Cardiac fibroblast (primary cell): Measurements from ENCODE around the gene SLC4A1.

Source experiments
- DNase-seq, 2 donors: peaks; one replicate each; pipeline versions ENCODE4 v3.0.0 to v3.0.0-alpha.2; 2010; ENCODE audit warnings: low read depth in 2 of 2
- H3K4me3 ChIP-seq, 2 donors: replicated peaks in 1 of 2; 1 replicate in 1 of 2; 2 replicates in 1 of 2; pipeline ENCODE4 v1.5.1; 2011; ENCODE audit warnings: low read depth in 2 of 2, low read length in 2 of 2, mild to moderate bottlenecking in 2 of 2, moderate library complexity in 1 of 2
- CTCF ChIP-seq: IDR thresholded peaks from one replicate; pipeline ENCODE4 v1.5.1; 2011; ENCODE audit warnings: low read depth, mild to moderate bottlenecking, low read length, inconsistent platforms

Gene SLC4A1

DNA sequence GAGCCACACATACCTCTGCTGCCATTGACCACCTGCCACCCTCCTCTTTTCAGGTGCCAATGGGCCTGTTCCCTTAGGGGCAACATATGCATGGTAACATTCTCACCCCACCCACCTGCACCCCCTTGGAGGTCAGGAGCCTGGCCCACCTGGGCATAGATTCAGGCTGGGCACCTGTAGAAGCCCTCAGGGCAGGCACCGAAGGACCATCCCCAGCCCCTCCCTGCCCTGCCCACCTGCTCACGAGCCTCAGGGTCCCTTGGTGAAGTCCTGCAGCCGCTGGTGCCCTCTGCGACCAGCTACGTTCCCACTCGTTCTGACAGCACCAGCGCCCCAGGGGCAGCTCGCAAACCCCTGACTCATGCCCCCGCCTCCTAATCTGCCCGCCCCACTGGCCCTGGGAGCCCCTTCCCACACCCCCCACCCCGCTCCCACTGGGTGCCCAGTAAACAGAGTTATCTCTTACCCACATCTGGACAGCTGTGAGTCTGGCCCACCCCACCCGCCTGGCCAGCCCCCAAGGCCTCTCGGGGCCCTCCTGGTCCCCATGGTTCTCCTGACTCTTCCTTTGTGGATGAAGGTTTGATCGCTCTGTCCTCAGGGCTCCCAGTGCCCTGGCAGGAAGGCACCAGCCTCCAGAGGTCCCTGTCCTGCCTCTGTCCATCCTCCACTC lies at the start of gene SLC4A1:
Gene SLC4A1 (minus strand): TSS at position 318 of the 673 bp plus-strand sequence. CDS start 5,269 bp downstream, outside the sequence.
- DNase-seq, result no peak
- no peak within 1 kb of the TSS for H3K4me3 ChIP-seq
- TF ChIP-seq CTCF, result no peak

GRCh38 chr17:44317545-44317944 lies 49.6 kb upstream of the SLC4A1 start:
- no peak for TF ChIP-seq CTCF
- DNase-seq, result no peak

DNA sequence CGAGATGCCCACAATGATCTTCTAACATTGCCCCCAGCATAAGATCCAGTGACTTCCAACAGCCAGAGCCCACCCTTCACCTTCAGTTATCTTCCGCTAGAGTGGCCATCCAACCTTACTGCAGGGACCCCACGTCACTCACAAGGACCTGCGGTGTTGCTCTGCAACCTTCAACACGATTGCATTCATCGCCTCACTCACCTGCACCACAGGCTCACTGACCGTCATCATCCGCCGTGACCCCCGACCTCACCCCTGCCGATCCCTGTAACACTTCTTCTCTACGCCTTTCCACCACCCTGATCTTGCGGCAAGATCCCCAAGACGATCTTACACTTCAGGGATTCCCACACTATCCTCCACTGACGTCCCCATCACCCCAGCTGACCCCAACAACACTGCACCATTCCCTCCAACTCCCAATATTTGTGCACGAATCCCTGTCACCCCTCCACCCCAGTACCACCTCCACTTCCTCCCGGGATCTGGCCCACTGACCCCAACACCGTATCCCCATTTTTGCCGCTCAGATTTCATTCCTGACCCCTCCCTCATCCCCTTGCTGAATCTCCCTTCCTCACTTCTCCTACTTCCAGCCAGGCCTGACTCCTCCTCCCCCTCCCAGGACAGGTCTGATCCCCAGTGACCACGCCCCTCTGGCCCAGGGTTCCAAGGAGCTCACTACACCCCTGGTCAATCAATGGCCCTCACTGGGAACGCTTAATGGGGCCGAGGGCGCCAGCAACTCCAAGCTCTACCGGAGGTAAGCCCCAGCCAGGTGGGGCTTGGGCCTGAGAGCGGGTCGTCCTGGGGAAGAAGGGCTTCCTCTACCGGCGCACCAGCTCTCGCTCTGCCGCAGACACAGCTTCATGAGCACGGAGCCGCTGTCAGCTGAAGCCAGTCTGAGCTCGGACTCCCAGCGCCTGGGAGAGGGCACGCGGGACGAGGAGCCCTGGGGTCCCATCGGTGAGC lies 48.1 kb upstream of the SLC4A1 start:
- no peak for TF ChIP-seq CTCF
- H3K4me3 ChIP-seq, result no peak overlapping the region
- no peak for DNase-seq

More at GRCh38 chr17:44317545-44317944, 49.6 kb upstream of the SLC4A1 start:
- no peak overlapping the region for H3K4me3 ChIP-seq

DNA sequence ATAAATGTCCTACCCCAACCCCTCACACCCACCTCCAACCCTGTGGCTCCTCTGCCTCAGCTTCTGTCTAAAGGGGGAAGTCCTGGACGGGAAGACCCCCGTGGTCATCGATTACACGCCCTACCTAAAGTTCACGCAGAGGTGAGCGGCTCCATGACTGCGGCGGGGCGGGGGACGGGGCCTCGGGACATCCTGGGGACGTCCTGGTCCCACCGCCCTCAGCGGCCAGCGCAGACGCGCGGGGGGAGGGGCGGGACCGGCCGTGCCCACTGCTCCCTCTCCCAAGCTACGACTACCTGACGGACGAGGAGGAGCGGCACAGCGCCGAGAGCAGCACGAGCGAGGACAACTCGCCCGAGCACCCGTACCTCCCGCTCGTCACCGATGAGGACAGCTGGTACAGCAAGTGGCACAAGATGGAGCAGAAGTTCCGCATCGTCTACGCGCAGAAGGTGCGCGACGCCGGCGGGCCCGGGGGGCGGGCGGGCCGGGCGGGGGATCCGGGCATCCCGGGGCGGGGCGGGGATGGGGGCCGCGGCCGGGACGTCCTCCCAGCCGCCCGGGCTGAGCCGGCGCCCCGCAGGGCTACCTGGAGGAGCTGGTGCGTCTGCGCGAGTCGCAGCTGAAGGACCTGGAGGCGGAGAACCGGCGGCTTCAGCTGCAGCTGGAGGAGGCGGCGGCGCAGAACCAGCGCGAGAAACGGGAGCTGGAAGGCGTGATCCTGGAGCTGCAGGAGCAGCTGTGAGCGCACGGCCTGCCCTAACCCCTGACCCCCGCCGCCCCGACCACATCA lies 47.1 kb upstream of the SLC4A1 start:
- peak overlapping the region; percentile 29 to 39 for H3K4me3 ChIP-seq
- TF ChIP-seq CTCF, result no peak
- DNase-seq, result peak; percentile 22 to 32

GRCh38 chr17:44314524-44314868 lies 46.6 kb upstream of the SLC4A1 start:
- no peak overlapping the region for H3K4me3 ChIP-seq
- DNase-seq, result no peak

More at GRCh38 chr17:44314524-44314868, 46.6 kb upstream of the SLC4A1 start:
- TF ChIP-seq CTCF, result no peak
